DOHH2 (cell line): ENCODE measurements around the gene RUNX2.
"Not testable (repeated sequence)": the region's sequence is repeated elsewhere in the genome, so short reads cannot be mapped to it uniquely, and the experiment has no call there.

ENCODE experiments used
- H3F3A ChIP-seq: fragments of 200-600 bp; sonication (generic), shearing (Covaris generic); 2 replicates; pipeline ENCODE4 v1.6.0; 2016; ENCODE audit warnings: antibody characterized with exemption, mild to moderate bottlenecking; ENCODE audit not compliant: control insufficient read depth, insufficient read depth
- H3K27ac ChIP-seq: fragments of 200-600 bp; sonication (generic); 2 replicates; pipeline ENCODE4 v1.5.1; 2014; ENCODE audit warnings: low read depth, mild to moderate bottlenecking, low read length, moderate library complexity
- H3K27me3 ChIP-seq: fragments of 200-600 bp; sonication (generic); 2 replicates; pipeline ENCODE4 v1.6.1; 2014; ENCODE audit warnings: mild to moderate bottlenecking, low read length, mixed read lengths; ENCODE audit not compliant: control insufficient read depth
- H3K36me3 ChIP-seq: fragments of 200-600 bp; sonication (generic); 2 replicates; pipeline ENCODE4 v1.6.1; 2014; ENCODE audit warnings: mild to moderate bottlenecking, low read length, moderate library complexity, mixed read lengths; ENCODE audit not compliant: control insufficient read depth
- H3K4me1 ChIP-seq: fragments of 200-600 bp; sonication (generic); 2 replicates; pipeline ENCODE4 v1.6.1; 2014; ENCODE audit warnings: mild to moderate bottlenecking, low read length, mixed read lengths; ENCODE audit not compliant: control insufficient read depth
- H3K4me2 ChIP-seq: fragments of 200-600 bp; sonication (generic); 2 replicates; pipeline ENCODE4 v1.6.0; 2014; ENCODE audit warnings: mild to moderate bottlenecking, low read length, moderate library complexity
- H3K4me3 ChIP-seq: fragments of 200-600 bp; sonication (generic); 2 replicates; pipeline ENCODE4 v1.5.1; 2014; ENCODE audit warnings: mild to moderate bottlenecking, low read length, mixed read lengths
- H3K79me2 ChIP-seq: fragments of 200-600 bp; sonication (generic); 2 replicates; pipeline ENCODE4 v1.6.1; 2014; ENCODE audit warnings: mild to moderate bottlenecking, low read length, mixed read lengths; ENCODE audit not compliant: control insufficient read depth
- H3K9me2 ChIP-seq: fragments of 200-600 bp; sonication (generic); replicated peaks from 2 replicates; pipeline ENCODE4 v1.6.1; 2014; ENCODE audit warnings: mild to moderate bottlenecking, low read length, mixed read lengths; ENCODE audit not compliant: control insufficient read depth
- H3K9me3 ChIP-seq: fragments of 200-600 bp; sonication (generic); 2 replicates; pipeline ENCODE4 v1.6.1; 2014; ENCODE audit warnings: antibody characterized with exemption, low read length, mixed read lengths; ENCODE audit not compliant: control insufficient read depth, insufficient read depth
- H4K20me1 ChIP-seq: fragments of 200-600 bp; sonication (generic); 2 replicates; pipeline ENCODE4 v1.6.0; 2014; ENCODE audit warnings: low read depth, mild to moderate bottlenecking, antibody characterized with exemption, low read length, moderate library complexity; ENCODE audit not compliant: control insufficient read depth, insufficient read depth
- EZH2phosphoT487 ChIP-seq: fragments of 200-600 bp; sonication (generic); IDR thresholded peaks from 2 replicates; pipeline ENCODE4 v1.6.1; 2017; ENCODE audit warnings: borderline replicate concordance, mild to moderate bottlenecking, antibody characterized with exemption, low read length, moderate library complexity, mixed read lengths
- TF ChIP-seq, protein P1 (sequence below): fragments of 200-600 bp; sonication (generic); IDR thresholded peaks from one replicate; pipeline ENCODE4 v1.5.1; 2014; ENCODE audit warnings: antibody characterized with exemption, mild to moderate bottlenecking, low read depth, low read length; ENCODE audit not compliant: poor library complexity, severe bottlenecking

The RUNX2 gene

DNA sequence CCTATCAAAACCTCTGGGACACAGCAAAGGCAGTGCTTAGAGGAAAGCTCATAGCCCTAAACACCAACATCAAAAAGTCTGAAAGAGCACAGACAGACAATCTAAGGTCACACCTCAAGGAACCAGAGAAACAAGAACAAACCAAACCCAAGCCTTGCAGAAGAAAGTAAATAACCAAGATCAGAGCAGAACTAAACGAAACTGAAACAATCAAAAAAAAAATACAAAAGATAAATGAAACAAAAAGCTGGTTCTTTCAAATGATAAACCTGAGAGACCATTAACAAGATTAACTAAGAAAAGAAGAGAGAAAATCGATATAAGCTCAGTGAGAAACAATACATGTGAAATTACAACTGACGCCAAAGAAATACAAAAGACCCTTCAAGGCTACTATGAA lies 34.8 kb upstream of the RUNX2 start:
- no peak overlapping the region for H3K27ac ChIP-seq
- H3F3A ChIP-seq = no peaks in the 10 kb centered on the region
- H3K4me1 ChIP-seq = no peaks in the 10 kb centered on the region
- no peaks in the 10 kb centered on the region for H4K20me1 ChIP-seq
- no peaks in the 10 kb centered on the region for H3K79me2 ChIP-seq
- TF ChIP-seq EZH2phosphoT487 = no peak
- TF ChIP-seq, protein P1, sequence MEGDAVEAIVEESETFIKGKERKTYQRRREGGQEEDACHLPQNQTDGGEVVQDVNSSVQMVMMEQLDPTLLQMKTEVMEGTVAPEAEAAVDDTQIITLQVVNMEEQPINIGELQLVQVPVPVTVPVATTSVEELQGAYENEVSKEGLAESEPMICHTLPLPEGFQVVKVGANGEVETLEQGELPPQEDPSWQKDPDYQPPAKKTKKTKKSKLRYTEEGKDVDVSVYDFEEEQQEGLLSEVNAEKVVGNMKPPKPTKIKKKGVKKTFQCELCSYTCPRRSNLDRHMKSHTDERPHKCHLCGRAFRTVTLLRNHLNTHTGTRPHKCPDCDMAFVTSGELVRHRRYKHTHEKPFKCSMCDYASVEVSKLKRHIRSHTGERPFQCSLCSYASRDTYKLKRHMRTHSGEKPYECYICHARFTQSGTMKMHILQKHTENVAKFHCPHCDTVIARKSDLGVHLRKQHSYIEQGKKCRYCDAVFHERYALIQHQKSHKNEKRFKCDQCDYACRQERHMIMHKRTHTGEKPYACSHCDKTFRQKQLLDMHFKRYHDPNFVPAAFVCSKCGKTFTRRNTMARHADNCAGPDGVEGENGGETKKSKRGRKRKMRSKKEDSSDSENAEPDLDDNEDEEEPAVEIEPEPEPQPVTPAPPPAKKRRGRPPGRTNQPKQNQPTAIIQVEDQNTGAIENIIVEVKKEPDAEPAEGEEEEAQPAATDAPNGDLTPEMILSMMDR = no peak
- no peak overlapping the region for H3K4me3 ChIP-seq
- H3K9me3 ChIP-seq = no peaks in the 10 kb centered on the region
- H3K36me3 ChIP-seq = no peaks in the 10 kb centered on the region
- H3K4me2 ChIP-seq = no peak overlapping the region
- no peaks in the 10 kb centered on the region for H3K27me3 ChIP-seq
- H3K9me2 ChIP-seq = no peaks in the 10 kb centered on the region

DNA sequence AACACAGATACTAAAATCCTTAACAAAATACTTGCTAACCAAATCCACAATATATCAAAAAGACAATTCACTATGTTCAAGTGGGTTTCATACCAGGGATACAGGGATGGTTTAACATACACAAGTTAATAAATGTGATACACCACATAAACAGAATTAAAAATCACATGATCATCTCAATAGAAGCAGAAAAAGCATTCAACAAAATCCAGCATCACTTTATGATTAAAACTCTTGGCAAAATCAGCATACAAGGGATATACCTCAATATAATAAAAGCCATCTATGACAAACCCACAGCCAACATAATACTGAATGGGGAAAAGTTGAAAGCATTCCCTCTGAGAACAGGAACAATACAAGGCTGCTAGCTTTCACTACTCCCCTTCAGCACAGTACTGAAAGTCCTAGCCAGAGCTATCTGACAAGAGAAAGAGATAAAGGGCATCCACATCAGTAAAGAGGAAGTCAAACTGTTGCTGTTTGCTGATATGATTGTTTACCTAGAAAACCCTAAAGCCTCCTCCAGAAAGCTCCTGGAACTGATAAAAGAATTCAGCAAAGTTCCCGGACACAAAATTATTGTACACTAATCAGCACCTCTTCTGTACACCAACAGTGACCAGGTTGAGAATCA lies 33.9 kb upstream of the RUNX2 start:
- H3K36me3 ChIP-seq, H4K20me1 ChIP-seq, H3K9me3 ChIP-seq, H3K4me3 ChIP-seq, H3K27ac ChIP-seq, H3K9me2 ChIP-seq, H3F3A ChIP-seq, H3K4me2 ChIP-seq, H3K27me3 ChIP-seq, H3K79me2 ChIP-seq, H3K4me1 ChIP-seq: not testable (repeated sequence)

DNA sequence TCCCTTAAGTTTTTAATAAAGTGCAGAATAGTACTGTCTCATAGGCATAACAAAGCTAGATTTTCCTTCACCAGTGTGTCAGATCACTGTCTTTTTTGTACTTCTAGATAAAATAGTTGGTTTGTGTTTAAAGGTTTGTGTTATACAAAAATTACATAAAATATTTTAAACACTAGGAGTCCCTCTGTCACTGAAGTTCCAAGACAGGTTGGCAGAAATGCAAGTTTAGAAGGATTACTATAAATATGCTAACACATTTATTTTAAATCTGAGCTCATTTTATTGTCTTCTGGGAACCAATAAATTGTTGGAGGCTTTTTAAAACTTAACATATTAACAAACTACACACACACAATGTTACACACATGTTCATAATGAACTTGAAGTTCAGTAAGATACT lies 30.8 kb upstream of the RUNX2 start:
- Histone ChIP-seq H3K79me2 (no peaks in the 10 kb centered on the region), H3K36me3 (no peaks in the 10 kb centered on the region), H3K9me2 (no peaks in the 10 kb centered on the region), H3K27ac (no peak overlapping the region), H3F3A (no peaks in the 10 kb centered on the region), H3K9me3 (no peaks in the 10 kb centered on the region), H3K4me3 (no peak overlapping the region), H4K20me1 (no peaks in the 10 kb centered on the region), H3K4me1 (no peaks in the 10 kb centered on the region), H3K27me3 (no peaks in the 10 kb centered on the region), H3K4me2 (no peak overlapping the region)
- TF ChIP-seq, protein P1 = no peak
- no peak for TF ChIP-seq EZH2phosphoT487

DNA sequence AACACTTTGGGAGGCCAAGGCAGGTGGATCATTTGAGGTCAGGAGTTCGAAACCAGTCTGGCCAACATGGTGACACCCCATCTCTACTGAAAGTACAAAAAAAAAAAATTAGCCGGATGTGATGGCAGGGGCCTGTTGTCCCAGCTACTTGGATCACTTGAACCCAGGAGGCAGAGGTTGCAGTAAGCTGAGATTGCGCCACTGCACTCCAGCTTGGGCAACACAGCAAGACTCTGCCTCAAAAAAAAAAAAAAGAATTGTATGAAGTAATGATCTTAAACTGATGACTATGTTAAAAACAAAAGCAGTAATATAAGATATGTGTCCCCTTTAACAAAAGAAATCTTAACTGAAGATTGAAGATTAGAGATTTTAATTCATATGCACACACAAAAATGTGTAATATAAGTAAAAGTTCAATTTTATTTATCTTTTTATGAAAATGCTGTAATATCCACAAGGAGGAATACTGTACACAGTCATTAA lies 29.0 kb upstream of the RUNX2 start:
- Histone ChIP-seq H3K4me3 (no peak overlapping the region), H3K36me3 (no peaks in the 10 kb centered on the region), H3K27me3 (no peaks in the 10 kb centered on the region), H3K9me3 (no peaks in the 10 kb centered on the region), H3K79me2 (no peaks in the 10 kb centered on the region), H3F3A (no peaks in the 10 kb centered on the region), H3K9me2 (no peaks in the 10 kb centered on the region), H3K4me1 (no peaks in the 10 kb centered on the region), H3K4me2 (no peak overlapping the region), H4K20me1 (no peaks in the 10 kb centered on the region), H3K27ac (no peak overlapping the region)
- TF ChIP-seq, protein P1 = no peak
- TF ChIP-seq EZH2phosphoT487 = no peak
